HG02610 (cell line): Measurements from ENCODE around the gene SLC23A2.
"Not testable (repeated sequence)": the region's sequence is repeated elsewhere in the genome, so short reads cannot be mapped to it uniquely, and the experiment has no call there.

Experiments
- ATAC-seq: cut with Tn5 transposase; IDR thresholded peaks from one replicate; pipeline ENCODE4 v1.9.1; 2021; ENCODE audit warnings: mild to moderate bottlenecking, moderate library complexity; ENCODE audit not compliant: unreplicated experiment

Gene SLC23A2

DNA sequence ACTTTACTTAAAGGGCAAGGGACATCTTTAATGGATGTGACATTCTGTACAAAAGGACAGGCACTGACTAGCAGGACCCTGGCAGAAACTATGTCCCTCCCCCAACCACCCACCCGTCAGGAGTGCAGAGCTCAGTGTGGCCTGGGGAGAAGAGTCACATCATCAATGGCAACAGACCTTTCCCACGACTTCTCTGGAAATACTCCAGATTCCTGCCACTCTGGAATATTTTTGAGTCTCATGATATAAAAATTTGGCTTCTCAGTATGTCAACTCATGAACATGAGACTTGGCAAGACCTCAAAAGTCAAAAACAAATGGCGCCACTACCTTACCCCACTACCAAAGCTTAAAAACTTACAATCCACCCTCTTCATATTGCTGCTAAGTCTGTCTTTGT is 118.3 kb downstream of the SLC23A2 start:
- no peak for ATAC-seq

DNA sequence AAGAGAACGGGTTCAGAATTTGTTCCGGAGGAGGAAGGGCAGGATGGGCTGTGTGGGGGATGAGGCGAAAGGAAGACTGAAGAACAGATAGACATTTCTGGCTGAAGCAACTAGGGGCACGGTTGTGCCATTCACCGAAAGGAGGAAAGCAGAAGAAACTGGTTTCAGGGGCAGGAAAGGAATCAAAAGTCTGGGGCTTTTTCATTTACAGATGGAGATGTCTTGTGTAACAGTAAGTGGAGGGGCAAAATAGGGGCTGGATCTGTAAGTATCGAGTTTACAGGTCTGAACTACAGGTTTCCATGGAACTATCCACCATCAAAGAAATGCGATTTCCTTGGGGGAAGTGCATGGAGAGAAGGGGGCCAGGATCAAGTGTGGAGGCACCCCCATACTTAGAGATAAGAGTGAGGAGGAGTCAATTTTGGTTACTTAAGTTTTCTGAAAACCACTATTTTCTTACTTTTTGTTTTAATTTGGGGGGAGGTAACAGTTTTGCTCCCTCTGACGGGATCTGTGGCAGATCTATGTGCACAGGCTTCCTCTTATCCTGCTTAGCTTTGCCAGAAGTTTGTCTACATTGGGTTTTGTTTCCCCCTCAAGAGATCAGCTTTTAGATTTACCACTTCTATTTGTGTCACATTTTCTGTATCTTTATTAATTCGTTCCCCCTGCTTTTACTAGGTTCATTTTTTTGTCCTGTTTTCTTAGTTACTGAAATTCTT is 120.1 kb downstream of the SLC23A2 start:
- ATAC-seq = no peak

DNA sequence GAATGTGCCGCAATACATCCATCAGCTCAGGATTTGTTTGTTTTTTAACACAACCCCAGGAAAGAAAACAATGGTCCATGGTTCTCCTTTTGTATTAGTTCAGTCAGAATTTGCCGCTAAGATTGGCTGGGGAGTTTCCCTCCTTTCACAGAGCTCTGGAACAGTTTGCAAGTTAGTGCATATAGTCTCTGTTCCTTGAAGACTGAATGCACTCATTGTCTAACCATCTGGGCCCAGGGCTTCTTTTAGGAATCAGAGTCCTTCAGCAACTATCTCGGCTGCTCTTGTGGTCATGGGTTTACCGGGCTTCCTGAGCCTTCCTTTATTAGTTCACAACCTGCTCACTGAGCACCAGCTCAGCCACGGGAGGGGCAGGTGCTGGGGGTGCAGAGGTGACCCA is 121.3 kb downstream of the SLC23A2 start:
- ATAC-seq = no peak

DNA sequence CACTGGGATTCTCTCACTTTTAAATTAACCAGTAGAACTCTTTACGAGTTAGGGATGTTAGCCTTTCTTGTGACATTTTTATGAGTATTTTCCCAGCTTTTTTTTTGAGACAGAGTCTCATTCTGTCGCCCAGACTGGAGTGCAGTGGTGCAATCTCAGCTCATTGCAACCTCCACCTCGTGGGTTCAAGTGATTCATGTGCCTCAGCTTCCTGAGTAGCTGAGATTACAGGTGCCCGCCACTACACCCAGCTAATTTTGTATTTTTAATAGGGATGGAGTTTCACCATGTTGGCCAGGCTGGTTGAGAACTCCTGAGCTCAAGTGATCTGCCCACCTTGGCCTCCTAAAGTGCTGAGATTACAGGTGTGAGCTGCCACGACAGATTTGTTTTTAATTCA is 123.2 kb downstream of the SLC23A2 start:
- not testable (repeated sequence) for ATAC-seq

GRCh38 chr20:4876731-4877130 is 124.6 kb downstream of the SLC23A2 start:
- no peak for ATAC-seq

DNA sequence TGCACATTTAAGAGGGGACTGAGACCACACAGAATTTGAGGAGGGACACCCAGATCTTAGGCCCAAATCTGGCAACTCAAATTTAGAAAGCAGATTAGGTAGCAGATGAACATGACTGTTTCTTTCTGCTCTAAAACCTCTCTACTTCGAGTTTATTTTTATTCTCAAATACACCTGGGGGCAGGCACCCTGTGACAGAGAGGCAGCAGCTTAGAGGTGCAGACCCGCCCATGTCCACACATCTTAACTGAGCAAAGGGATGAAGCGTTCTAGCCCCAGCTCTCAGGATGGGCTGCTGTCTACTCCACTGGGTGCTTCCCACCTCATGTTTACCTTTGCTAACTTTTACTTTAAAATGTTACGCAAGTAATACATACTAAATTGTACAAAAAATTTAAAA is 125.0 kb downstream of the SLC23A2 start:
- ATAC-seq = no peak

GRCh38 chr20:4875578-4876067 is 125.7 kb downstream of the SLC23A2 start:
- no peak for ATAC-seq

DNA sequence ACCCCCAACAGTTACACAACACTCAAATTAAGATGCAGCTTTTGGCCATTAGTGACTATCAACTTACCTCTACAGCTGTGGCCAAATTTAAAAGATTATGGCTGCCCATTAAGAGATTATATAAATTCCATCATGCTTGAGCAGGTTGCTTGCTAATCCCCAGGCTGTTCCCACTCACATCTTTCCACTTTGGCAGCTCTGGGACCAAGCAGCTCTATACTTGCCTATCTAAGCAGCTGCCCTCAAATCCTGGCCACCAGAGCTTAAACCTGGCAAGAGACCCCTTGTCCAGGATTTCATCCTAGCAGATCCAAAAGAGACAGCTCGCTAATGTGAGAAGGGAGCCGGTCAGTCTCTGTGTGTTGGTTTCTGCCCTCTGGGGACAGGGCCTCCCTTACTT is 127.9 kb downstream of the SLC23A2 start:
- ATAC-seq = no peak

DNA sequence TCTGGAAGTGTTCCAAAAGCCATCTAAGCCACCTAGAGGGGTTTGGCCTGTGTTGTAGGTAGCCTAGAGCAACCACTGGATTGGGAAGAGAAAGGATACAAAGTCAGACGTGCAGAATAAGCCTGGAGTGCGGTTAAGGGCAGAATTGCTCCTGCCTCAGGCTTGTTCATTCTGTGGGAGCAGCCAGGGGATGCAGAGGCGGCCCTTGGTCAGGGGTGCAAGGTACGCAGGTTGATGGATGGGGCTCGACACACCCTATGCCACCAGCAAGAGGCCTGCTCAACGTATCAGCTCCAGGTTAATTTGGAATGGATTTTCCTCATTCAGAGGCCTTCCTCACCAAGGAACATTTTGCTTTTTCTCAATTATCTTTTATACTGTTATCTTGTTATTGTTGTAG is 129.8 kb downstream of the SLC23A2 start:
- ATAC-seq = no peak

- ATAC-seq = no peak
Observed at GRCh38 chr20:4870906-4871305, 130.4 kb downstream of the SLC23A2 start.

GRCh38 chr20:4869290-4870193 is 131.8 kb downstream of the SLC23A2 start:
- ATAC-seq = no peak

- no peak for ATAC-seq
Observed at GRCh38 chr20:4867051-4867450, 134.3 kb downstream of the SLC23A2 start.

- no peak for ATAC-seq
Observed at GRCh38 chr20:4866429-4866828, 134.9 kb downstream of the SLC23A2 start.

DNA sequence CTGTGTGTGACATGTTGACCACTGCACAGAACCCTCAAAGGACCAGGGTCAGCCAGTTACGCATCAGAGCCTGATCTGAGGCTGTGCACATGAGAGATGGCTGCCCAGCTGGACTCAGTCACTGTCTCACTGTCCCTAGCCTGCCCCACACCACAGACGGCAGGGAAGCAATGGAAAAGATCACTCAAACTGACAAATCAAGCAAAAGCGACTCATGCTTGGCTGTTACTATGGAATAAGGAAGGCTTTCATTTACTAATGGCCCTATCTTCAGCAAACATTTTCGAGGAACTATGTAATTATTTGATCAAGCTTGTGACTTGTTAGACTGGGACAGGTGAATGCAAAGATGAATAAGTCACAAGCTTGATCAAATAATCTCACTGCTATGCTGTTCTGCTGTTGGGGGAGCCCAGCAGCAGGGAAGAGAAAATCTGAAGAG is 137.0 kb downstream of the SLC23A2 start:
- no peak for ATAC-seq

- no peak for ATAC-seq
Observed at GRCh38 chr20:4862661-4863060, 138.6 kb downstream of the SLC23A2 start.

GRCh38 chr20:4861961-4862360 is 139.3 kb downstream of the SLC23A2 start:
- no peak for ATAC-seq

DNA sequence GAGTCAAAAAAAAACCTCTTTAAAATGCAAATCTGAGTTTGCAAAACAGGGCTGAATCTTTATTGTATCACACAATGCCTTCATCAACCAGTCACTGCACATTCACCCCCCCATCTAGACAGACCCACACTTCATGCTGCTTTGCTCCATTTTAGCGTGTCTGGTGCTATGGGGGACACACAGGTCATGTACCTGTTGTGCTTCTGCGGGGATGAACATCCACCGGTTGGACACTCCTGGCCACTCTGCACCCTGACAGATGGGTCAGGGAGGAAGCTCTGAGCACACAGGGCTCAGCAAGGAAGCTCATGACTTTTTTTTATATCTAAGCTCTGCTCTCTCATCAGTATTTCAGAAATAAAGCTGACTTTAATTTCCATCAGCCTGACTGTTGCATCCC is 143.3 kb downstream of the SLC23A2 start:
- no peak for ATAC-seq

DNA sequence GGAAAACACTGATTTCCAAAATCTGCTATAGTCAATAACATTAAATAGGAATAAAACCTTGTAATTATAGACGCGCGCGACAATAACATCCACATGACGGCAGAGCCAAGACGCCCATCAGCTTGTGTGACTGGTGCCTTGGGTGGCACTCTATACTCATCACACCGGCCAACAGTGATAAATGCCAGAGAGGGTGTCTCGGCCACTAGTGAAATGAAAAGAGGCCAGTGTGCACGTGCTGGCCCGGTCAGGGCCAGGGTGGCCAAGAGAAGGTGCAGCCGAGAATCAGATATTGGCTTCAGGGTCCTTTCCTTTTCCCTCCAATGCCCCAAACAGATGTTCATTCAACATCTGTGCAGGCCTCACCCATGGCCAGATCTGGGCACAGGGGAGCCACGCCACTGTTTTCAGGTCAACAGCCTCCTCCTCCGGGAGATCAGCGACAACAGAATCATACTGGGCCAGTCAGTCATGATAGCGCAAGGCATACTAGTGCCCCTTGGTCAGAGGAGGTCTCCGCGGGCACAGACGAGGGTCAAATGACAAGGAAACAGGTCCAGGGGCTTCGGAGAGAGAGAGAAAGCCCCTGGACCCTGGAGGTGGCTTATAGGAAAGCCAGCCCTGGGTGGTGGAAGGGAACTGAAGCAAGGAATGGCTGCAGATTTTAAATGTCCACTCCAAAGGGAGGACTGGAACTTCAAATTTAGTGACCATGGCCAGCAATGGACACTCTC is 145.1 kb downstream of the SLC23A2 start:
- ATAC-seq = no peak

- no peak for ATAC-seq
Observed at GRCh38 chr20:4855555-4855954, 145.8 kb downstream of the SLC23A2 start.

- no peak for ATAC-seq
Observed at GRCh38 chr20:4855097-4855496, 146.2 kb downstream of the SLC23A2 start.

GRCh38 chr20:4854561-4854901 is 146.8 kb downstream of the SLC23A2 start:
- ATAC-seq = no peak
